HG02642 (cell line): ENCODE measurements around the gene FUT6.
"Not testable (repeated sequence)": the region's sequence is repeated elsewhere in the genome, so short reads cannot be mapped to it uniquely, and the experiment has no call there.

ENCODE experiments used
- ATAC-seq: cut with Tn5 transposase; IDR thresholded peaks from one replicate; pipeline ENCODE4 v1.9.1; 2021; ENCODE audit warnings: mild to moderate bottlenecking; ENCODE audit not compliant: unreplicated experiment, poor library complexity

FUT6 gene, protein sequence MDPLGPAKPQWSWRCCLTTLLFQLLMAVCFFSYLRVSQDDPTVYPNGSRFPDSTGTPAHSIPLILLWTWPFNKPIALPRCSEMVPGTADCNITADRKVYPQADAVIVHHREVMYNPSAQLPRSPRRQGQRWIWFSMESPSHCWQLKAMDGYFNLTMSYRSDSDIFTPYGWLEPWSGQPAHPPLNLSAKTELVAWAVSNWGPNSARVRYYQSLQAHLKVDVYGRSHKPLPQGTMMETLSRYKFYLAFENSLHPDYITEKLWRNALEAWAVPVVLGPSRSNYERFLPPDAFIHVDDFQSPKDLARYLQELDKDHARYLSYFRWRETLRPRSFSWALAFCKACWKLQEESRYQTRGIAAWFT

DNA sequence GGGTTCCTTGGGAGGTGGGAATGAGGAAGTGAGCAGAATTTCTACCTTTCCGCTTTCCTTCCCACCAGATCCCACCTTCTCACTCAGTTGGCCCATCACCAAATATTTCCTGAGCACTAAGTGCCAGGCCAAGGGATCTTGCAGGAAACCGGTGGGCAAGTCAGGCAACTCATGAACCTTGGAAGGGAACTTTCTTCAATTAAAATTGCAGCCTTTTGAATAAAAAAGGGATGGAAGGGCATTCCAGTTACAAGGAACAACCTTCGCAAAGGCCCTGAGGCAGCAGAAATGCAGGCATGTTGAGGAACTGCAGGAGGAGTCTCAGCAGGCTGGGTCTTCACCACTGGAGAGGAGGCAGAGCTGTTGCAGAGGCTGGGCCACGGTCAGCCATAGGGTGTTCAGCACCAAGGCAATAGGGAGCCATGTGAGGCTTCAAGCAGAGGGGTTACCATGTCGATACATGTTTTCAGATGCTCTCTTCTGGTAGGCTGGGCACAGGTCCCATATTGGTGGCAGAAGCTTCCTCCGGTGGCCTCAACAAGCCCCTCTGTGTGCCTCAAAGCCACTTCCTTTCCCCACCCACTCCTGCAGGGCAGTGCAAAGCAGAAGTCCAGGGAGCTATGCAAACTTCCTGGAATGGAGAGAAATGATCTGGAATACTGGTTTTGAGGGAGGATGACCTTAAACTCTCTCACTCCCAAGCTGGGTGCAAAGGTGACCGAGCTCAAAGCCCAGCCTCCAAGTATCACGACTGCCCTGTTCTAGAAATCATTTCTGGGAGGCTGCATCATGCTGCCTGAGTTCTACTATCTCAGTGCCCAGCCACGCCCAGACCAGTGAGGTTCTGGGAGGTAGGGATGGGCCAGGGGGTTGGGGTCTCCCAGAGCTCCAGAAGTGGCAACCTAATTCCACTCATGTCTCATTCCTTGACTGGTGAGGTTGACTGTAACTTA, at the start of gene FUT6:
Gene FUT6 (minus strand): TSS at position 638 of the 953 bp plus-strand sequence. CDS start 7,135 bp downstream, outside the sequence.
- no peak for ATAC-seq

- not testable (repeated sequence) for ATAC-seq
These were observed 44.7 kb upstream of the FUT6 start for GRCh38 chr19:5884065-5884811.

GRCh38 chr19:5883157-5883873, 43.8 kb upstream of the FUT6 start:
- not testable (repeated sequence) for ATAC-seq

DNA sequence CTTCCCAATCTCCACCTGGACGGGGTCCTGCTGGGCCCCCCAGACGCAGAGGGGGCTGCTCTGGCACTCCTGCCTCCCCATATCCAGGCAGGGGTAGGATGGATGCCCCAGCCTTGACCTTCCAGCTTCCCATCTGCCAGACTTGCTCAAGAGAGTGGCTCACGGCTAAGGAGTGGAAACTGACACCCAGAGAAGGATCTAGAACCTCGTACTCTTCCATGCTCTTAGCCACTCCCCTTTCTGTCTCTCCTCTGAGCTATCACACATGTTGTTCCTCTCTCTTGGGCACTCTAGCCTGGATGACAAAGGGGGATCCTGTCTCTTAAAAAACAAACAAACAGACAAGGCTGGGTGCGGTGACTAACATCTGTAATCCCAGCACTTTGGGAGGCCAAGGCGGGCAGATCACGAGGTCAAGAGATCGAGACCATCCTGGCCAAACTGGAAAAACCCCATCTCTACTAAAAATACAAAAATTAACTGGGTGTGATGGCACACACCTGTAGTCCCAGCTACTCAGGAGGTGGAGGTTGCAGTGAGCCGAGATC, 43.0 kb upstream of the FUT6 start:
- ATAC-seq: no peak

- ATAC-seq: no peak
These were observed 42.2 kb upstream of the FUT6 start for GRCh38 chr19:5881543-5882299.

DNA sequence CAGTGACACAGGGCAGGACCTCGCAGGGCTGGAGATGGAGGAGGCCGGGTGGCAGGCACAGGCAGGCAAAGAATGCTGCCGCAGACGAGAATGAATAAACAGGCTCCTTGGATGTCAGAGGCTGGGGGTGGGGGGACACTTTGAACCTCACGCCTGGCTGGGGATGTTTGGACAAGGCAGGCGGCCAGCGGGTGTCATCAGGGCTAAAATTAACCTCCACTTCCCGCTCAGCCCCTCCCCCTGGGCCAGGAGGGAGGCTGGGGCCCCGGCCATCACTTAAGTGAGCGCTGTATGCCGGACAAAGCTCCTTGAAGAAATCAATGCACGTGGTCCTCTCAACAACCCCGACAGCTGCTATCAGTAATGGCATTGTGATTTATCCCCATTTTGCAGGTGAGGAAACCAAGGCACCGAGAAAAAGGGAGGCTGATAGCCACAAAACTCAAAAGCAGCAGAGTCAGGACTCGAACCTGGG, 41.1 kb upstream of the FUT6 start:
- ATAC-seq: no peak

- ATAC-seq: no peak
These were observed 40.7 kb upstream of the FUT6 start for GRCh38 chr19:5880196-5880595.

- ATAC-seq: no peak
These were observed 38.4 kb upstream of the FUT6 start for GRCh38 chr19:5877882-5878281.

DNA sequence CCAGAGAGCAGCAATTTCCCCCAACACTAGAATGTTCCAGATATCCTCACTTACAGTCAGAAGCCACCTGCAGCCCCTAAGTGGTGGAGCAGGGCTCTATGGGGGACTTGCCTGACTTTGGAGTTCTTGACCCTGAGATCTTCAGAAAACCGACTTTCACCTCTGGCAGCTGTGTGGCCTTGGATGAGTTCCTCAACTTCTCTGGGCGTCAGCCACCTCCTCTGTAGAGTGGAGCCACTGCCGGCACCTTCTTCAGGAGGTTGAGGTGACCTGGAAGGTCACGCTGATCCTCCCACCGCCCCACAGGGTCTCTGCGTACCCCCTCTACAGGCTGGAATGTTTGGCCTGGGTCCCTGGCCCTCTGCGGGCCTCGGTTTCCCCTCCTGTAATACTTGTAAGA, 37.9 kb upstream of the FUT6 start:
- no peak for ATAC-seq

- not testable (repeated sequence) for ATAC-seq
These were observed 35.0 kb upstream of the FUT6 start for GRCh38 chr19:5874496-5874895.

DNA sequence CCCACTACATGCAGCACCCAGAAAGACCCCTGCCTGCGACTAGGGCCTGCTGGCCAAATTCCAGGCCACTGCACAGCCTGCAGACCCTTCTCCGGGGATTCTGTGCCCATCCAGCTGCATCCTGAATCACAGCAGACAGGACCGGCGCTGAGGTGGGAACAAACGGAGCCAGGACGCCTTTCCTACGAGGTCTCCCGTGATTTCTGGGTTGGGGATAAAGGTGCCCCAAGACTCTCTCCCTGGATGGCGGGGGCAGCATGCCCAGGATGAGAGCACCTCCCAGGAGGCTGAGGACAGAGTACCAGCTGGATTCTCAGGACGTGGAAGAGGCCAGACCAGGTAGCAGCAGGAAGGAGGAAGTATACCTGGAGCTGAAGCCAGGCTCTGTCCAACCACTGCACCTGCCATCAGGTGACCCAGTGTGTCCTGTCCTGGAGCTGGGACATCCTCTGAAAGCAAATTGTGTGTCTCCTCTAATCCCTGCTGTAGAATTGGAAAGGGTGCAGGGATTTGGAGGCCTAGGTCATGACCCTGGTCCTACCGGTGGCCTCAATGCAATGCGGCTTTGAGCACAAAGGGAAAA, 34.2 kb upstream of the FUT6 start:
- no peak for ATAC-seq

- no peak for ATAC-seq
These were observed 31.5 kb upstream of the FUT6 start for GRCh38 chr19:5870986-5871394.

DNA sequence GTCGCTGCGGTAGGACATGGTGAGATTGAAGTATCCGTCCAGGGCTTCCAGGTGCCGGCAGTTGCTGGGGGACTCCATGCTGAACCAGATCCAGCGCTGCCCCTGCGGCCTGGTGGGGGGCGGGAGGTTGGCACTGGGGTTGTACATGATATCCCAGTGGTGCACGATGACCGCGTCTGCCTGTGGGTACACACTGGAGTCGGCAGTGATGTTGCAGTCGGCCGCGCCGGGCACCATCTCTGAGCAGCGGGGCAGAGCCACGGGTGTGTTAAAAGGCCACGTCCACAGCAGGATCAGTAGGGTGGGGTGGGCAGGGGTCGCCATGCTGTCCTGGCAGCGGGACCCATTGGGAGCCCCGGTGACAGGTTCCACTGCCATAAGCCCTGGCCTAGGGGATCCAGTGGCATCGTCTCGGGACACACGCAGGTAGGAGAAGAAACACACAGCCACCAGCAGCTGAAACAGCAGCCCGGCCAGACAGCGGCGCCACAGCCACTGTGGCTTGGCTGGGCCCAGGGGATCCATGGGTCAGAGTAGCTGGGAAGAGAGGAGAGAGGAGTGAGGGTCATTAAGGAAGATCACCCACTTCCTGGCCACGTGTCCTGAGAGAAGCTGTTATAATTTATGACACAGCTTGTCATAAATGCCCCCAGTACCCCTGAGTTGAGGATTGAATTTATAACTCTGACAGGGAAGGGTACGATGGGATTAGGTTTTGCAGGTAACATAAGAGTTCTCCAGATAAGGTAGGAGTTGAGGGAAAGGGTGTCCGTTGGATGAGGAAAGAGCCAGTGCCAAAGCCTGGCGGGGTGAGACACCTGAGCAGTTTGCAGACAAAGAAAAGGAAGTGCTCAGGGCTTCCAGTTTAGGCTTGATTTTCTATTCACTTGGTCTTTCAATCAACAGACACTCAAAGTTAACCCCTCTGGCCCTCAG, 28.0 kb upstream of the FUT6 start:
- ATAC-seq: no peak

DNA sequence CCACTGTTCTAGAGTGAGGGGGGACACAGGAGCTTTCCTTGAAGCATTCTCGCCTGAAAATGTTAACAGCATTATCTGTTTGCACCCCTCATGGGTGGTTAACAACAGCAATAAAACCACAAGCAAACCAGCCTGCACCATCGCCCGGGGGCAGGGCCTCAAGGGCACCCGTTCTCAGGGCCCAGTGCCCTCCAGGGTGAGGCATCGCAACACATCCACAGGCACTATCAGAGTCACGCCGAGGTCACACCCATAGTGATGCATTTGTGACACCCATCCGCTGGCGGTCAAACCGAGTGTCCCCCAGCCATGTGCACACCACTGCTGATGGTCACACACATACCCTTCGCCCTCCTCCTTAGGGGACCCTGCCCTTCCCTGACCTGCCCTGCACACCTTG, 26.3 kb upstream of the FUT6 start:
- ATAC-seq: no peak

DNA sequence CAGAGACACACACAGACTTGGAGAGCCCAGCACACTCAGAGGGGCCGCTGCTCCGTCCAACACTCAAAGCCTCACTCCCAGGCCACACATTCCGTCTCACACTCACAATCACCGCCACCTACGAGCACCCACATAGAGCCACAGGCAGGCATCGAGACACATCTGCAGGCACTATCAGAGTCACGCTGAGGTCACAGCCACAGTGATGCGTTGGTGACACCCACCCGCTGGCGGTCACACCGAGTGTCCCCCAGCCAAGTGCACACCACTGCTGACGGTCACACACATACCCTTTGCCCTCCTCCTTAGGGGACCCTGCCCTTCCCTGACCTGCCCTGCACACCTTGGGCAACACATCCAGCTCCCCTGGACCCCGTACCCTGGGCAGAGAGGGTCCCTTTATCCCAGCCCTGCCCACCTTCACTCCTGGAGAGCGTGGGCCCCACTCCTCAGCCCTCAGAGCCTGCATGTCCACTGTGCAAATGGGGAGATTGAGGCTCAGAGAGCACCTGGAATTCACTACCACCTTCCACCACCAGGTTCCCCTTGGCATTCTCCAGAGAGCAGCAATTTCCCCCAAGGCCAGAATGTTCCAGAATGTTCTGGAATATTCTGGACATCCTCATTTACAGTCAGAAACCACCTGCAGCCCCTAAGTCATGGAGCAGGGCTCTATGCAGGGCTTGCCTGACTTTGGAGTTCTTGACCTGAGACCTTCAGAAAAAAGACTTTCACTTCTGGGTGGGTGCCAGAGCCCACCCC, 25.4 kb upstream of the FUT6 start:
- no peak for ATAC-seq

DNA sequence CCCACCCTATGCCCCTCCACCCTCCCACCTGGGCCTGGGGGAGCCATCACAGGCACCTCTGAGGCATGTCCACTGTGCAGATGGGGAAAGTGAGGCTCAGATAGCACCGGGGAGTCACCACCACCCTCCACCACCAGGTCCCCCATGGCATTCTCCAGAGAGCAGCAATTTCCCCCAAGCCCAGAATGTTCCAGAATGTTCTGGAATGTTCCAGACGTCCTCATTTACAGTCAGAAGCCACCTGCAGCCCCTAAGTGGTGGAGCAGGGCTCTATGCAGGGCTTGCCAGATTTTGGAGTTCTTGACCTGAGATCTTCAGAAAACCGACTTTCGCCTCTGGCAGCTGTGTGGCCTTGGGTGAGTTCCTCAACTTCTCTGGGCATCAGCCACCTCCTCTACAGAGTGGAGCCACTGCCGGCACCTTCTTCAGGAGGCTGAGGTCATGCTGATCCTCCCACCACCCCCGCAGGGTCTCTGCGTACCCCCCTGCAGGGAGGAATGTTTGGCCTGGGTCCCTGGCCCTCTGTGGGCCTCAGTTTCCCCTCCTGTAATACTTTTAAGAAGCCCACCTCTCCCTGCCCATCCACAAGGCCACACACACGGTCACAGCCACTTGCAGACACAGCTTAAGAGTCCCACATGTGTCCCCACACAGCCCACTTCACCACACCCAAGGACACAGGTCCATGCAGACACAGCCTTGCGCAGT, 24.7 kb upstream of the FUT6 start:
- no peak for ATAC-seq
